ENCODE results near the gene SHC3. TPM values are rescaled to one million over a fixed set of nuclear protein-coding genes. Genes with fewer than 3 reads are reported as not detected.

Gene SHC3
- total and polyA plus RNA-seq, 2 donors (not counting 3 experiments of a cell fraction or from before 2014, with no cell fraction given): 1.0 to 2.0 TPM

DNA sequence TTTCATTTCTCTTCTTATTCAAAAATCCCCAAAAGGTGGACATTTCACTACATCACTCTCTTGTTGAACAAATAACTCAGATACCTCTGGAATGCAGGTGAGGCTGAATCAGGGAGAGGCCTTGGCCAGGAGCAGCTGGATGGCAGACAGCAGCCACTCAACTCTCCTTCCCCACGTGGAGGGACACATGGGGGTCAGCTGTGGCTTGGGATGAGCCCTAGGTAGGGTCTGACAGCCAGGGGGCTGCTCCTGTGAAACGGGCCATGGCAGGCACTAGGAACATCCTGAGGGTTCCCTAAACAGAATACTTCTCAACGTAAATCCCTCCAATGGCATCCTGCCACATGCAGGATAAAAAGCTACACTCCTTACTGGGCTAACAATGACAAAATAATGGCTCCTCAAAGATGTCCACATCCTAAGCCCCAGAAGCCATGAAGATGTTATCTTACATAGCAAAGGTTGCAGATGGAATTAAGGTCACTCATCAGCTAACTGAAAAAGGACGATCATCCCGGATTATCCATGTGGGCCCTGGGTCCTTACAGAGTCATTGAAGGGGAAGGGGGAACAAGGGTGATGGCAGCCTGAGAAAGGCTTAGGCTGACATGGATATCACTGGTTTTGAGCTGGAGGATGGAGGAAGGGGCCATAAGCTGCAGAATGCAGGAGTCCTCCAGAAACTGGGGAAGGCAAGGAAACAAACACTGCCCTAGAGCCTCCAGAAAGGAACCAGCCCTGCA, 218.7 kb downstream of the SHC3 start:
- TF ChIP-seq GATA2 (IDR thresholded peaks at IDR 0.05; ENCODE audit: insufficient read depth, insufficient read length, low read depth, low read length) (no peak), CTCF (IDR thresholded peaks at IDR 0.05; ENCODE audit: extremely low read depth in 1 of 2, insufficient read depth in 1 of 2, low read depth in 1 of 2, low read length in 2 of 2) (no peak), POLR2A (IDR thresholded peaks at IDR 0.05; ENCODE audit: low read depth, low read length) (no peak), JUN (IDR thresholded peaks at IDR 0.05; ENCODE audit: borderline replicate concordance, insufficient read depth, insufficient read length, low read depth) (no peak), FOS (IDR thresholded peaks at IDR 0.05; ENCODE audit: borderline replicate concordance, insufficient read depth, low read length) (no peak), MYC (IDR thresholded peaks at IDR 0.05; ENCODE audit: low read depth, low read length) (no peak), EZH2 (IDR thresholded peaks at IDR 0.05; ENCODE audit: borderline replicate concordance, low read depth, low read length, severe bottlenecking) (no peak)
- no TSS peak for BruUV-seq (replicated peaks)
- no peak overlapping the region for H3K4me3 ChIP-seq (replicated peaks in 1 of 3; ENCODE audit: insufficient read depth in 1 of 3, low read depth in 1 of 3, low read length in 3 of 3)
- H3K27ac ChIP-seq (ENCODE audit: insufficient read depth, low read depth, low read length): no peak overlapping the region
- H2AFZ ChIP-seq (ENCODE audit: low read depth, low read length): no peak overlapping the region
- H3K9ac ChIP-seq (replicated peaks; ENCODE audit: extremely low read depth, insufficient read depth, low read length): no peak overlapping the region
- H3K27me3 ChIP-seq (ENCODE audit: control insufficient read depth in 2 of 2, insufficient read depth in 2 of 2, low read length in 2 of 2): peaks cover 0 to 12% of the 10 kb centered on the region in 2 experiments
- H4K20me1 ChIP-seq (replicated peaks; ENCODE audit: control insufficient read depth, extremely low read depth, insufficient read depth, low read length): no peaks in the 10 kb centered on the region
- H3K4me1 ChIP-seq (ENCODE audit: control insufficient read depth, extremely low read depth, insufficient read depth, low read length): no peaks in the 10 kb centered on the region
- H3K36me3 ChIP-seq (ENCODE audit: control insufficient read depth in 2 of 2, extremely low read depth in 1 of 2, insufficient read depth in 2 of 2, low read length in 2 of 2): no peaks in the 10 kb centered on the region
- dilution Hi-C loops (cut with MboI; ENCODE audit: extremely low pct_ligation_motif_present, low sequenced_read_pairs) (no loop called here), intact Hi-C loops (cut with micrococcal nuclease) (no loop called here)
- H3K9me1 ChIP-seq (replicated peaks; ENCODE audit: control insufficient read depth, extremely low read depth, insufficient read depth, low read length): no peaks in the 10 kb centered on the region
- ChIA-PET POLR2A (no interaction called here), CTCF (no interaction called here)
- DNase-seq (ENCODE audit: low read depth, low spot score) (no peak), FAIRE-seq (no peak)
- no peaks in the 10 kb centered on the region for H3K9me3 ChIP-seq (replicated peaks; ENCODE audit: control insufficient read depth, insufficient read depth, low read length)
- no peak overlapping the region for H3K4me2 ChIP-seq (ENCODE audit: insufficient read depth, low read length)
- no peaks in the 10 kb centered on the region for H3K79me2 ChIP-seq (ENCODE audit: control insufficient read depth, insufficient read depth, low read length)
